SK-N-SH treated with all-trans-retinoic acid at 6 μM for 48 hours (cell line): ENCODE results near the gene CIAPIN1.

Experiments
- ATAC-seq: fragments of 200-7000 bp; cut with Tn5 transposase; 3 replicates; pipeline ENCODE4 v1.9.1; 2020; ENCODE audit warnings: mild to moderate bottlenecking, moderate library complexity
- BACH2 ChIP-seq: fragments of 250-450 bp; sonication (Bioruptor Pico); IDR thresholded peaks from 2 replicates; pipeline ENCODE4 v1.9.0; 2021; ENCODE audit warnings: mild to moderate bottlenecking, borderline replicate concordance
- CSDC2 ChIP-seq: fragments of 250-450 bp; sonication (Bioruptor Pico); IDR thresholded peaks from 2 replicates; pipeline ENCODE4 v1.5.0; 2020; ENCODE audit warnings: mild to moderate bottlenecking, moderate library complexity
- ESRRG ChIP-seq: fragments of 250-450 bp; sonication (Bioruptor Pico); IDR thresholded peaks from 2 replicates; pipeline ENCODE4 v1.6.1; 2021; ENCODE audit warnings: mild to moderate bottlenecking
- GLIS3 ChIP-seq: fragments of 250-450 bp; sonication (Bioruptor Pico); IDR thresholded peaks from 2 replicates; pipeline ENCODE4 v1.5.0; 2020; ENCODE audit warnings: mild to moderate bottlenecking, moderate library complexity
- ISL1 ChIP-seq: fragments of 250-450 bp; sonication (Bioruptor Pico); IDR thresholded peaks from 2 replicates; pipeline ENCODE4 v2.1.2; 2022; ENCODE audit warnings: mild to moderate bottlenecking, moderate library complexity
- OSR1 ChIP-seq: fragments of 250-450 bp; sonication (Bioruptor Pico); IDR thresholded peaks from 2 replicates; pipeline ENCODE4 v1.8.0; 2022; ENCODE audit warnings: moderate library complexity, mild to moderate bottlenecking, inconsistent platforms
- PPARA ChIP-seq: fragments of 250-450 bp; sonication (Bioruptor Pico); IDR thresholded peaks from 2 replicates; pipeline ENCODE4 v1.5.0; 2020; ENCODE audit warnings: mild to moderate bottlenecking, borderline replicate concordance
- RARB ChIP-seq: fragments of 250-450 bp; sonication (Bioruptor Pico); IDR thresholded peaks from 2 replicates; pipeline ENCODE4 v1.8.0; 2021; ENCODE audit warnings: mild to moderate bottlenecking, moderate library complexity
- SNAI2 ChIP-seq: fragments of 250-450 bp; sonication (Bioruptor Pico); IDR thresholded peaks from 2 replicates; pipeline ENCODE4 v1.5.0; 2020; ENCODE audit warnings: mild to moderate bottlenecking, moderate library complexity
- TCF4 ChIP-seq: fragments of 250-450 bp; sonication (Bioruptor Pico); IDR thresholded peaks from 2 replicates; pipeline ENCODE4 v1.8.0; 2021; ENCODE audit warnings: mild to moderate bottlenecking, moderate library complexity, borderline replicate concordance
- TOX ChIP-seq: fragments of 250-450 bp; sonication (Bioruptor Pico); IDR thresholded peaks from 2 replicates; pipeline ENCODE4 v1.8.0; 2021; ENCODE audit warnings: mild to moderate bottlenecking, moderate library complexity, borderline replicate concordance
- ZC3H10 ChIP-seq: fragments of 250-450 bp; sonication (Bioruptor Pico); IDR thresholded peaks from 2 replicates; pipeline ENCODE4 v1.5.1; 2021; ENCODE audit warnings: mild to moderate bottlenecking, moderate library complexity
- ZFP3 ChIP-seq: fragments of 250-450 bp; sonication (Bioruptor Pico); IDR thresholded peaks from 2 replicates; pipeline ENCODE4 v1.5.0; 2020; ENCODE audit warnings: mild to moderate bottlenecking, moderate library complexity
- ZNF565 ChIP-seq: fragments of 450-650 bp; formaldehyde crosslinking; conservative IDR thresholded peaks from 2 replicates; pipeline ENCODE4 v1.5.0; 2020; ENCODE audit warnings: low read depth, mild to moderate bottlenecking, moderate library complexity
- ZNF70 ChIP-seq: fragments of 450-650 bp; formaldehyde crosslinking; IDR thresholded peaks from 2 replicates; pipeline ENCODE4 v1.5.0; 2020; ENCODE audit warnings: mild to moderate bottlenecking, moderate library complexity
- ZNF8 ChIP-seq: fragments of 450-650 bp; formaldehyde crosslinking; IDR thresholded peaks from 2 replicates; pipeline ENCODE4 v1.5.0; 2020; ENCODE audit warnings: mild to moderate bottlenecking, moderate library complexity
- TF ChIP-seq, protein P1 (sequence below): fragments of 250-450 bp; sonication (Bioruptor Pico); IDR thresholded peaks from 2 replicates; pipeline ENCODE4 v1.5.0; 2020; ENCODE audit warnings: mild to moderate bottlenecking, moderate library complexity
- TF ChIP-seq, protein P2 (sequence below): fragments of 250-450 bp; sonication (Bioruptor Pico); IDR thresholded peaks from 2 replicates; pipeline ENCODE4 v1.5.1; 2020; ENCODE audit warnings: low read depth, mild to moderate bottlenecking, moderate library complexity
- TF ChIP-seq, protein P3 (sequence below): fragments of 250-450 bp; sonication (Bioruptor Pico); IDR thresholded peaks from 2 replicates; pipeline ENCODE4 v1.8.0; 2020; ENCODE audit warnings: mild to moderate bottlenecking, moderate library complexity, borderline replicate concordance
- TF ChIP-seq, protein P4 (sequence below): fragments of 250-450 bp; sonication (Bioruptor Pico); IDR thresholded peaks from 2 replicates; pipeline ENCODE4 v1.8.0; 2021; ENCODE audit warnings: low read depth, mild to moderate bottlenecking, moderate library complexity, borderline replicate concordance

CIAPIN1 gene

DNA sequence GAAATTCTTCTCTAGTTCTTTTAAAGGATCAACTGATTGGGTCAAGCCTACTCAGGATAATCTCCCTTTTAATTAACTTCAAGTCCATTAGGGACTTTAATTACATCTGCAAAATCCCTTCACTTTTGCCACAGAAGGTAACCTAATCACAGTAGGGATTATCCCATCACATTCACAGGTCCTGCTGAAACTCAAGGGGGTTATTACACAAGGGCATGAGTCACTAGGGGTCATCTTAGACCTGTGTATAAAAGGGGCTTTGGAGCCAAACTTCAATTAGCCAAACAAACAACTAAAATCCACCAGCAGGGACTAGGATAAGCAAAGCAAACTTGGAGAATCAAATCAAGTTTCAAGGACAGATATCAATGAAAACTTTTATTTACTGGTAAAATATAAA lies 19.4 kb downstream of the CIAPIN1 start:
- ATAC-seq, result no peak
- TF ChIP-seq CSDC2 (CRISPR knock-in tag), result no peak
- TF ChIP-seq SNAI2 (CRISPR knock-in tag), result no peak
- TF ChIP-seq ZNF70 (CRISPR knock-in tag), result no peak
- TF ChIP-seq ZFP3, result no peak
- TF ChIP-seq BACH2 (CRISPR knock-in tag), result no peak
- no peak for TF ChIP-seq PPARA

DNA sequence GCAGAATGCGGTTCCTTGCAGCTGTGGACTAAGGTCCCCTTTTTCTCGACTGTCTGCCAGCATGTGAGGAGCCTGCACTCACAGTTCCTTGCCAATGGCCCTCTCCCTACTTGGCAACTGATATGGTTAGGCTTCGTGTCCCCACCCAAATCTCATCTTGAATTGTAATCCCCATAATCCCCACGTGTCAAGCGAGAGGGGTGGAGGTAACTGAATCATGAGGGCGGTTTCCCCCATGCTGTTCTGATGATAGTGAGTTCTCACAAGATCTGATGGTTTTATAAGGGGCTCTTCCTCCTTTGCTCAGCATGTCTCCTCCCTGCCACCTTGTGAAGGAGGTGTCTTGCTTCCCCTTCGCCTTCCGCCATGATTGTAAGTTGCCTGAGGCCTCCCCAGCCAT lies 19.9 kb downstream of the CIAPIN1 start:
- no peak for TF ChIP-seq ESRRG (CRISPR knock-in tag)
- no peak for TF ChIP-seq ZNF8
- TF ChIP-seq, protein P1, sequence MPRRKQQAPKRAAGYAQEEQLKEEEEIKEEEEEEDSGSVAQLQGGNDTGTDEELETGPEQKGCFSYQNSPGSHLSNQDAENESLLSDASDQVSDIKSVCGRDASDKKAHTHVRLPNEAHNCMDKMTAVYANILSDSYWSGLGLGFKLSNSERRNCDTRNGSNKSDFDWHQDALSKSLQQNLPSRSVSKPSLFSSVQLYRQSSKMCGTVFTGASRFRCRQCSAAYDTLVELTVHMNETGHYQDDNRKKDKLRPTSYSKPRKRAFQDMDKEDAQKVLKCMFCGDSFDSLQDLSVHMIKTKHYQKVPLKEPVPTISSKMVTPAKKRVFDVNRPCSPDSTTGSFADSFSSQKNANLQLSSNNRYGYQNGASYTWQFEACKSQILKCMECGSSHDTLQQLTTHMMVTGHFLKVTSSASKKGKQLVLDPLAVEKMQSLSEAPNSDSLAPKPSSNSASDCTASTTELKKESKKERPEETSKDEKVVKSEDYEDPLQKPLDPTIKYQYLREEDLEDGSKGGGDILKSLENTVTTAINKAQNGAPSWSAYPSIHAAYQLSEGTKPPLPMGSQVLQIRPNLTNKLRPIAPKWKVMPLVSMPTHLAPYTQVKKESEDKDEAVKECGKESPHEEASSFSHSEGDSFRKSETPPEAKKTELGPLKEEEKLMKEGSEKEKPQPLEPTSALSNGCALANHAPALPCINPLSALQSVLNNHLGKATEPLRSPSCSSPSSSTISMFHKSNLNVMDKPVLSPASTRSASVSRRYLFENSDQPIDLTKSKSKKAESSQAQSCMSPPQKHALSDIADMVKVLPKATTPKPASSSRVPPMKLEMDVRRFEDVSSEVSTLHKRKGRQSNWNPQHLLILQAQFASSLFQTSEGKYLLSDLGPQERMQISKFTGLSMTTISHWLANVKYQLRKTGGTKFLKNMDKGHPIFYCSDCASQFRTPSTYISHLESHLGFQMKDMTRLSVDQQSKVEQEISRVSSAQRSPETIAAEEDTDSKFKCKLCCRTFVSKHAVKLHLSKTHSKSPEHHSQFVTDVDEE (CRISPR knock-in tag), result no peak
- TF ChIP-seq ZC3H10, result no peak
- TF ChIP-seq, protein P2, sequence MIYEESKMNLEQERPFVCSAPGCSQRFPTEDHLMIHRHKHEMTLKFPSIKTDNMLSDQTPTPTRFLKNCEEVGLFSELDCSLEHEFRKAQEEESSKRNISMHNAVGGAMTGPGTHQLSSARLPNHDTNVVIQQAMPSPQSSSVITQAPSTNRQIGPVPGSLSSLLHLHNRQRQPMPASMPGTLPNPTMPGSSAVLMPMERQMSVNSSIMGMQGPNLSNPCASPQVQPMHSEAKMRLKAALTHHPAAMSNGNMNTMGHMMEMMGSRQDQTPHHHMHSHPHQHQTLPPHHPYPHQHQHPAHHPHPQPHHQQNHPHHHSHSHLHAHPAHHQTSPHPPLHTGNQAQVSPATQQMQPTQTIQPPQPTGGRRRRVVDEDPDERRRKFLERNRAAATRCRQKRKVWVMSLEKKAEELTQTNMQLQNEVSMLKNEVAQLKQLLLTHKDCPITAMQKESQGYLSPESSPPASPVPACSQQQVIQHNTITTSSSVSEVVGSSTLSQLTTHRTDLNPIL, result no peak
- no peak for TF ChIP-seq TCF4 (CRISPR knock-in tag)
- no peak for TF ChIP-seq TOX
- TF ChIP-seq OSR1, result no peak
- TF ChIP-seq CSDC2 (CRISPR knock-in tag), result no peak
- no peak for TF ChIP-seq GLIS3 (CRISPR knock-in tag)
- TF ChIP-seq, protein P3, sequence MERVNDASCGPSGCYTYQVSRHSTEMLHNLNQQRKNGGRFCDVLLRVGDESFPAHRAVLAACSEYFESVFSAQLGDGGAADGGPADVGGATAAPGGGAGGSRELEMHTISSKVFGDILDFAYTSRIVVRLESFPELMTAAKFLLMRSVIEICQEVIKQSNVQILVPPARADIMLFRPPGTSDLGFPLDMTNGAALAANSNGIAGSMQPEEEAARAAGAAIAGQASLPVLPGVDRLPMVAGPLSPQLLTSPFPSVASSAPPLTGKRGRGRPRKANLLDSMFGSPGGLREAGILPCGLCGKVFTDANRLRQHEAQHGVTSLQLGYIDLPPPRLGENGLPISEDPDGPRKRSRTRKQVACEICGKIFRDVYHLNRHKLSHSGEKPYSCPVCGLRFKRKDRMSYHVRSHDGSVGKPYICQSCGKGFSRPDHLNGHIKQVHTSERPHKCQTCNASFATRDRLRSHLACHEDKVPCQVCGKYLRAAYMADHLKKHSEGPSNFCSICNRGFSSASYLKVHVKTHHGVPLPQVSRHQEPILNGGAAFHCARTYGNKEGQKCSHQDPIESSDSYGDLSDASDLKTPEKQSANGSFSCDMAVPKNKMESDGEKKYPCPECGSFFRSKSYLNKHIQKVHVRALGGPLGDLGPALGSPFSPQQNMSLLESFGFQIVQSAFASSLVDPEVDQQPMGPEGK, result no peak
- no peak for TF ChIP-seq ZNF70 (CRISPR knock-in tag)
- TF ChIP-seq BACH2 (CRISPR knock-in tag), result no peak
- TF ChIP-seq, protein P4, sequence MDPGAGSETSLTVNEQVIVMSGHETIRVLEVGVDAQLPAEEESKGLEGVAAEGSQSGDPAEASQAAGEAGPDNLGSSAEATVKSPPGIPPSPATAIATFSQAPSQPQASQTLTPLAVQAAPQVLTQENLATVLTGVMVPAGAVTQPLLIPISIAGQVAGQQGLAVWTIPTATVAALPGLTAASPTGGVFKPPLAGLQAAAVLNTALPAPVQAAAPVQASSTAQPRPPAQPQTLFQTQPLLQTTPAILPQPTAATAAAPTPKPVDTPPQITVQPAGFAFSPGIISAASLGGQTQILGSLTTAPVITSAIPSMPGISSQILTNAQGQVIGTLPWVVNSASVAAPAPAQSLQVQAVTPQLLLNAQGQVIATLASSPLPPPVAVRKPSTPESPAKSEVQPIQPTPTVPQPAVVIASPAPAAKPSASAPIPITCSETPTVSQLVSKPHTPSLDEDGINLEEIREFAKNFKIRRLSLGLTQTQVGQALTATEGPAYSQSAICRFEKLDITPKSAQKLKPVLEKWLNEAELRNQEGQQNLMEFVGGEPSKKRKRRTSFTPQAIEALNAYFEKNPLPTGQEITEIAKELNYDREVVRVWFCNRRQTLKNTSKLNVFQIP, result no peak
- no peak for TF ChIP-seq ZNF565 (CRISPR knock-in tag)
- TF ChIP-seq, all 23 proteins: peak for 0
- ATAC-seq, result no peak

DNA sequence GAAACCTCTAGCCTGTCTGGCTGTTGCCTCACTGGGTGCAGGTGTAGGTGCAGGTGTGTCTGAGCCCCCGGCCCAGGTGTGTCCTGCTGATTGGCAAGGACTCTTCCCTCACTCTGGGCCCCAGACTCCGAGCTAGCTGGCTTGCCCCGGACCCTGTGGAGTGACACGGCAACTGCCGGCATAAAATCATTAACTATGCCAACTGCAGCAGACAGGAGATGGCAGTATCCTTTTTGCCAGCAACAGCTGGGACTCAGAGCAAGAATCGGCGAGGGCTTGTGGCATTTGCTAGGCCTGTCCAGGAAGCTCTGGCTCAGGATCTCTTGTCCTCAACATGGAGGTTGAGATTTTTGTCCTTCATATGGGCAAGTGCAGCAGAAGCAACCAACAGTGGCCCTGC lies 20.8 kb downstream of the CIAPIN1 start:
- ATAC-seq, result no peak
- TF ChIP-seq ZFP3 (no peak), ZNF8 (no peak), ISL1 (no peak), BACH2 (CRISPR knock-in tag) (no peak), ESRRG (CRISPR knock-in tag) (no peak), RARB (no peak), ZC3H10 (no peak), TCF4 (CRISPR knock-in tag) (no peak)
- TF ChIP-seq, protein P4, result no peak
- TF ChIP-seq, protein P2, result no peak
- TF ChIP-seq, protein P3, result no peak
